Ovary (tissue), 10 donors: ENCODE results near the gene ANAPC10. TPM values are rescaled to one million over a fixed set of nuclear protein-coding genes. Genes with fewer than 3 reads are reported as not detected.
"Not testable (repeated sequence)": the region's sequence is repeated elsewhere in the genome, so short reads cannot be mapped to it uniquely, and the experiment has no call there.

Experiments
- DNase-seq, 5 donors: peaks; one replicate each; pipeline ENCODE4 v3.0.0-alpha.2; 2019 to 2020
- H3K27ac ChIP-seq, 2 donors: fragments of 200-600 bp; one replicate each; pipeline versions ENCODE4 v1.5.1 to v1.8.0; 2019 to 2022
- H3K27me3 ChIP-seq: fragments of 200-600 bp; one replicate; pipeline ENCODE4 v1.8.0; 2022
- H3K36me3 ChIP-seq: fragments of 200-600 bp; sonication (generic); one replicate; pipeline ENCODE4 v1.5.1; 2019
- H3K4me1 ChIP-seq: one replicate; pipeline ENCODE4 v1.8.1; 2013; ENCODE audit warnings: mild to moderate bottlenecking, moderate library complexity; ENCODE audit not compliant: insufficient read depth
- H3K4me3 ChIP-seq: fragments of 200-600 bp; sonication (generic); one replicate; pipeline ENCODE4 v1.5.1; 2017
- H3K9me3 ChIP-seq, 2 donors: fragments of 200-600 bp in 1 of 2; sonication (generic) in 1 of 2; one replicate each; pipeline versions ENCODE4 v1.5.1 to v1.8.1; 2013 to 2019; ENCODE audit warnings: mild to moderate bottlenecking in 1 of 2, moderate library complexity in 1 of 2
- EP300 ChIP-seq: sonication (generic); formaldehyde crosslinking; IDR thresholded peaks from one replicate; pipeline ENCODE4 v1.6.1; 2017; ENCODE audit warnings: antibody characterized with exemption
- POLR2A ChIP-seq: fragments of 450-650 bp; IDR thresholded peaks from one replicate; pipeline ENCODE4 v1.6.1; 2017; ENCODE audit warnings: antibody characterized with exemption, mild to moderate bottlenecking, moderate library complexity
- WGBS, 3 donors: extraction: QIAGEN DNeasy Blood & Tissue Kit in 1 of 3; methylation state at CpG; one replicate each; pipeline versions ENCODE4 v1.1.5 to v1.1.7; 2013 to 2017; 5-methylcytosine and 5-hydroxymethylcytosine counted together
- intact Hi-C, 4 donors: fragments of 100-400 bp; cut with DNase I; formaldehyde crosslinking; loops; one replicate each; pipeline versions ENCODE4 v1.11.0 to v1.15.1; 2022 to 2023
- long read RNA-seq, 3 donors: library from polyadenylated mRNA in 2 of 3; unstranded in 2 of 3; transcript quantifications; one replicate each; pipeline ENCODE4 v2.0.0 and lab custom pipeline, GENCODE V29; 2021 to 2026
- polyA plus RNA-seq, 2 donors: library from polyadenylated mRNA; stranded (reverse); fragments of 200-250 nt in 1 of 2; fragments of 350-450 nt in 1 of 2; fragmentation: Illumina TruSeq in 1 of 2; extraction: RNeasy Lipid Tissue Mini Kit (QIAGEN cat#74804) in 1 of 2; gene quantifications; one replicate each; pipeline ENCODE4 v1.2.3, GENCODE V29; 2013 to 2014
- total RNA-seq, 7 donors: library from RNA; depleted of rRNA in 2 of 7; stranded (reverse); fragments of >200 nt in 2 of 7; fragmentation: NEBNext Ultra II Directional in 3 of 7; extraction: Animal tissue kit (Norgen Biotek cat#: 25700) in 3 of 7; gene quantifications; one replicate each; pipeline versions ENCODE4 v1.1.0 to v1.2.4, GENCODE V29; 2016 to 2023
- TF ChIP-seq, protein P1 (sequence below), 3 donors: fragments of 450-650 bp in 2 of 3; fragments of 200-600 bp in 1 of 3; IDR thresholded peaks; one replicate each; pipeline versions ENCODE4 v1.5.1 to v1.8.0; 2016 to 2022; ENCODE audit warnings: antibody characterized with exemption in 3 of 3, mild to moderate bottlenecking in 1 of 3
- donor health status: DM: no; HTN: no; CAD: no; lungs with moderate emphysema.
- donor health status: DM: no; HTN: no; CAD: no.
- donor health status: Bipolar disorder and iron deficiency.
- donor health status: DM: yes; HTN: yes; CAD: no.
- donor health status: DM: no; HTN: no; CAD: no.
- donor health status: DM: yes; HTN: yes; CAD: no.

ANAPC10 gene, protein sequence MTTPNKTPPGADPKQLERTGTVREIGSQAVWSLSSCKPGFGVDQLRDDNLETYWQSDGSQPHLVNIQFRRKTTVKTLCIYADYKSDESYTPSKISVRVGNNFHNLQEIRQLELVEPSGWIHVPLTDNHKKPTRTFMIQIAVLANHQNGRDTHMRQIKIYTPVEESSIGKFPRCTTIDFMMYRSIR
- total RNA-seq (10 to 100 TPM; 13.3 to 27.8 (median 18.9) TPM), polyA plus RNA-seq (10 to 100 TPM; 18.3 to 20.2 TPM)
- long read RNA-seq, donor 1, transcript ANAPC10-209 (5 exons, 1,025 nt): major isoform, 9 of 20 reads
- long read RNA-seq, donor 1, transcript ANAPC10-201 (5 exons, 868 nt): minor isoform, 5 of 20 reads
- long read RNA-seq, donor 1, partial matches to known transcripts: 0 of 20 reads
- long read RNA-seq, donor 1, other reads (novel, unspliced or antisense): 6 of 20 reads
- long read RNA-seq, donor 2, transcript ANAPC10-201 (5 exons, 868 nt): major isoform, 8 of 18 reads
- long read RNA-seq, donor 2, transcript ANAPC10-209 (5 exons, 1,025 nt): major isoform, 8 of 18 reads
- long read RNA-seq, donor 2, partial matches to known transcripts: 0 of 18 reads
- long read RNA-seq, donor 2, other reads (novel, unspliced or antisense): 0 of 18 reads
- long read RNA-seq, donor 3, transcript ANAPC10-209 (5 exons, 1,025 nt): major isoform, 6 of 15 reads
- long read RNA-seq, donor 3, partial matches to known transcripts: 0 of 15 reads
- long read RNA-seq, donor 3, other reads (novel, unspliced or antisense): 4 of 15 reads

GRCh38 chr4:145097821-145098674, at the start of gene ANAPC10, which contains the start of gene ABCE1:
TSS of gene ANAPC10 (minus strand) at chr4:145098196. CDS start at chr4:145096099, 2,097 bp downstream.
TSS of gene ABCE1 (plus strand) at chr4:145098311. CDS start at chr4:145104413, 6,102 bp downstream.
- DNase-seq: peak; percentile 94 to 95 (median 95)
- intact Hi-C loops: no loop called here
- H3K4me1 ChIP-seq: peaks cover 7% of the 10 kb centered on the region
- WGBS, 3 donors: 0 to 1% (median 1%) methylated on average over 67 of the region's 67 CpGs
- no peaks in the 10 kb centered on the region for H3K36me3 ChIP-seq
- H3K27ac ChIP-seq: peak within 1 kb of the TSS; percentile 73 to 84
- H3K27me3 ChIP-seq: no peaks in the 10 kb centered on the region
- TF ChIP-seq, protein P1, sequence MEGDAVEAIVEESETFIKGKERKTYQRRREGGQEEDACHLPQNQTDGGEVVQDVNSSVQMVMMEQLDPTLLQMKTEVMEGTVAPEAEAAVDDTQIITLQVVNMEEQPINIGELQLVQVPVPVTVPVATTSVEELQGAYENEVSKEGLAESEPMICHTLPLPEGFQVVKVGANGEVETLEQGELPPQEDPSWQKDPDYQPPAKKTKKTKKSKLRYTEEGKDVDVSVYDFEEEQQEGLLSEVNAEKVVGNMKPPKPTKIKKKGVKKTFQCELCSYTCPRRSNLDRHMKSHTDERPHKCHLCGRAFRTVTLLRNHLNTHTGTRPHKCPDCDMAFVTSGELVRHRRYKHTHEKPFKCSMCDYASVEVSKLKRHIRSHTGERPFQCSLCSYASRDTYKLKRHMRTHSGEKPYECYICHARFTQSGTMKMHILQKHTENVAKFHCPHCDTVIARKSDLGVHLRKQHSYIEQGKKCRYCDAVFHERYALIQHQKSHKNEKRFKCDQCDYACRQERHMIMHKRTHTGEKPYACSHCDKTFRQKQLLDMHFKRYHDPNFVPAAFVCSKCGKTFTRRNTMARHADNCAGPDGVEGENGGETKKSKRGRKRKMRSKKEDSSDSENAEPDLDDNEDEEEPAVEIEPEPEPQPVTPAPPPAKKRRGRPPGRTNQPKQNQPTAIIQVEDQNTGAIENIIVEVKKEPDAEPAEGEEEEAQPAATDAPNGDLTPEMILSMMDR (IDR thresholded peaks at IDR 0.05): peak in 1 of 3 donors; percentile 28
- no peak for TF ChIP-seq EP300
- peak; percentile 62 for TF ChIP-seq POLR2A
- no peaks in the 10 kb centered on the region for H3K9me3 ChIP-seq
- H3K4me3 ChIP-seq: peak within 1 kb of the TSS; percentile 92

DNA sequence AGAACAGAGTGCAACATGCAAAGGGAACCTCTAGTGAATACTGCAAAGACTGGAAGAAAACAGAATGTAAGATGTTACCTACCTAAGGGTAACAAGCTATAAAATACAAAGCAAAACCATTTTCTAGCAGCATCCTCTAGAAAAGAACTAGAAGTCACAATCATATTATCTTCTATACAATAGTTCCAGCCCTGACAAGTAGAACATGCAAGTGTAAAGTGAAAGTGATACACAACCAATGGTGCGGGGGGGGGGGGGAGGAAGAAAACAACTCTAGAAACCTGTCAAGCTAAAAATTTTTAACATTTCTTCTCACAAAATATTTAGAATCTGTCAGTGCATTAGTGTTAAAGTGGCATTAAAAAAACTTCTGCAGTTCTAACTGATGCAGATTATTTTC, 38.2 kb upstream of the ANAPC10 start:
- DNase-seq, H3K4me3 ChIP-seq, H3K9me3 ChIP-seq, H3K4me1 ChIP-seq, intact Hi-C loops, H3K27me3 ChIP-seq, H3K36me3 ChIP-seq, H3K27ac ChIP-seq: not testable (repeated sequence)
- 63 to 87% (median 64%) methylated on average over 1 of the region's 1 CpG for WGBS, 3 donors

GRCh38 chr4:145132511-145133098, 34.6 kb upstream of the ANAPC10 start:
- no peak for TF ChIP-seq POLR2A
- Histone ChIP-seq H3K4me1 (peaks cover 3% of the 10 kb centered on the region), H3K36me3 (no peaks in the 10 kb centered on the region), H3K27ac (no peak overlapping the region), H3K4me3 (no peak overlapping the region), H3K9me3 (no peaks in the 10 kb centered on the region), H3K27me3 (no peaks in the 10 kb centered on the region)
- intact Hi-C loops: no loop called here
- DNase-seq: no peak
- WGBS, 3 donors: 52 to 62% (median 52%) methylated on average over 5 of the region's 5 CpGs

- intact Hi-C loops: no loop called here
Measured at GRCh38 chr4:145131848-145132247, 33.9 kb upstream of the ANAPC10 start.

More at GRCh38 chr4:145131848-145132247, 33.9 kb upstream of the ANAPC10 start:
- TF ChIP-seq, protein P1 (IDR thresholded peaks at IDR 0.05): no peak
- TF ChIP-seq POLR2A (no peak), EP300 (no peak)
- H3K27ac ChIP-seq: no peak overlapping the region
- DNase-seq: no peak
- H3K4me3 ChIP-seq: no peak overlapping the region
- no peaks in the 10 kb centered on the region for H3K27me3 ChIP-seq
- no peaks in the 10 kb centered on the region for H3K9me3 ChIP-seq
- no peaks in the 10 kb centered on the region for H3K36me3 ChIP-seq
- 88 to 90% (median 89%) methylated on average over 12 of the region's 12 CpGs for WGBS, 3 donors
- H3K4me1 ChIP-seq: peaks cover 3% of the 10 kb centered on the region
